Left colon (tissue), 2 donors: ENCODE data around the gene DSCAM. TPM values are rescaled to one million over a fixed set of nuclear protein-coding genes. Genes with fewer than 3 reads are reported as not detected.

ENCODE experiments used
- ATAC-seq: fragments of 200-7000 bp; cut with Tn5 transposase; one replicate; pipeline ENCODE4 v1.9.1; 2020; ENCODE audit warnings: mild to moderate bottlenecking, moderate library complexity
- DNase-seq, 2 donors: peaks; one replicate each; pipeline ENCODE4 v3.0.0-alpha.2; 2020
- intact Hi-C, 2 donors: fragments of 100-400 bp; cut with DNase I in 1 of 2; cut with micrococcal nuclease in 1 of 2; formaldehyde crosslinking; loops; one replicate each; pipeline versions ENCODE4 v1.11.2 to v1.14.0; 2022; cut with DNase I, micrococcal nuclease
- total RNA-seq, 2 donors: library from RNA; stranded (reverse); fragmentation: NEBNext Ultra II Directional; extraction: Animal tissue kit (Norgen Biotek cat#: 25700); gene quantifications; one replicate each; pipeline ENCODE4 v1.2.1, GENCODE V29; 2021
- donor health status: DM: no; HTN: no; CAD: no.
- donor health status: DM: yes; HTN: yes; CAD: no.

Gene DSCAM
- total RNA-seq, 2 donors from 2014 or later: not detected

DNA sequence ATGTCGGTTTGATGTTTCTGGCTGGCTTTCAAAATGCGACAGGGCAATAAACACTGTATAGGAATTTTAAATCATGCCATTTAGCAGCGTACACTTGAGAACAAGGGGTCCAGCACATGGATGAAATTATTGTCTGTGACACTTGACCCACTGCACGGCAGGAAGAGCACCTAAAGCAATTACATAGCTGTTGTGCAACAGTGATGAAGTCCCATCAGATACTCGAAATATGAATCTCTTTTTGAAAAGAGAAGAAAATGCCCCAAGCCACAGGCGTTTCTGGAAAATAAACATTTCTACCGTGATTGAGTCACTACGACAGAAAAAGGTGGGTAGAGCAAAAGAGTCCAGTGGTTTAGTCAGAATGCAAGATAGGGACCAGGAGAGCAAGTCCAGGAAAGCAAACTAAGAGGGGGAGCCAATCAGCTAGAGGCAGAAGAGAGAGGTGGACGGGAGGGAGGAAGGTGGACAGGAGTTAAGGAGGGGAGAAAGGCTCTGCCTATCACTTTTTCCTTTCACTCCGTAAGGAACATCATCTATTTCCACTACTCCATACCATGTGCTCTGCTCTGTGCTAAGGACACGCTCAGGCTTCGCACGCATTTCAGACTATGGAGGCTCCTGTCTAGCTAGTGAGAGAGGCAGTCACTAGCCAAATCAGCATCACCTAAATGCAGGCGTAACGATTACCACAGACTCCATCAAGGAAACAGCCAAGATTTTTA, 6.4 kb downstream of the DSCAM start:
- intact Hi-C loops: no loop called here
- no peak for ATAC-seq
- no peak for DNase-seq

DNA sequence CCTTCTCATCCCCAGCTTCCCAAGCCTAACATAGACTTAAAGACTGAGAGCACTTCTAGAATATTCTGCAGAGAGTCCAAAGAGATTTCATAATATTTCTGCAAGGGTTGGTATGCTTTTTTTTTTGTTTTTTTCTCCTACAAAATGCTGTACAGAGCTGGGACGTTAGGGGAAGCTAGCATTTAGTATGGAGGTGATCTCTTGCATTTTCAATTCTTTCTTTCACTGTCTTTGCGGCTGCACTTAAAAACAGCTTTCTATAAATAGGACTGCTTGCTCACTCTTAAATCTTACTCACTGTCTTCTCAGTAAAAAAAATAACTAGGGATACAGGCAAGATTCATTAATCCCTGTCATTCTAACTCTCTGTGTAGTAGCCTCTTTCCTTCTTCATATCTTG, 7.4 kb downstream of the DSCAM start:
- no peak for ATAC-seq
- intact Hi-C loops: no loop called here

DNA sequence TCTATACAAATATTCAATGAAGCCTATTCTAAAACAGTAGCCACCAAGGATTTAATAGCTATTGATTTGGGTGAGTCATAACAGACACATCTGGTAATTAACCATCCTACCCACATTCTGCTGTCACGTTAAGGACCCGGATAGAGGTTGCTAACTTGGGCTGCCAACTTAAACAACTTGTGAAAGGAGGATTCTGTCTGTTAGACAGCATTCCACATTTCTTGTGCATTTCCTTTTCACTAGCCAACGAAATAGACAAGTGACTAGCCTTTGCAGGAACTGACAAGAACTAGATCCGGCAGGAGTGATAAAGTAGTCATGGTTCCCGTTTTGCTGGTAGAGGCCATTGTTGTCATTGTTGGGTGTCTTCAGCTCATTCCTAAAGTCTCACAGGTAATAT, 9.5 kb downstream of the DSCAM start:
- ATAC-seq: no peak
- DNase-seq: no peak
- intact Hi-C loops: no loop called here

More for the DNA sequence above, 7.4 kb downstream of the DSCAM start:
- DNase-seq: no peak

DNA sequence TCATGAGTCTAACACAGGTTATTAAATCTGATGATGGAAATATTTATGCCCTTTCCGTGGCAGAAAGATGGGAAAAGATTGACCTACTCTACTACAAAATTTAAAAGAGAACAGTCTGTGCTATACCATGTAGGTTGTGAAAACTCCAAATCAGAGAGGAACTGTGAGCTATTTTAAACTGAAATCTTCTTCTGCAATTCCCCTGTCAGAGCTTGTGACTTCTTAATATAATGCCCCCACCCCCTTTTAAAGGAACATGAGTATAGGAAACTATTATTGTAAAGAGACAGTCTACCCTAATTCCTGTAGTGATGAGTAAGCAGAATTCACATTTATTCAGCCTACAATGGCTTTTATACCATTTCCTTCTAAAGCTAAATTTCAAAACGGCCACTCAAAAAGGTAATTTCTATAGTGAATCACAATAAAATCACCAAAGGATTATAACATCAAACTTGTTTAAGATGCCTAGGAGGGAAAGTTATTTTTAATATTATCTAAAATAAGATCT, 11.7 kb downstream of the DSCAM start:
- intact Hi-C loops: no loop called here
- DNase-seq (no peak), ATAC-seq (no peak)

DNA sequence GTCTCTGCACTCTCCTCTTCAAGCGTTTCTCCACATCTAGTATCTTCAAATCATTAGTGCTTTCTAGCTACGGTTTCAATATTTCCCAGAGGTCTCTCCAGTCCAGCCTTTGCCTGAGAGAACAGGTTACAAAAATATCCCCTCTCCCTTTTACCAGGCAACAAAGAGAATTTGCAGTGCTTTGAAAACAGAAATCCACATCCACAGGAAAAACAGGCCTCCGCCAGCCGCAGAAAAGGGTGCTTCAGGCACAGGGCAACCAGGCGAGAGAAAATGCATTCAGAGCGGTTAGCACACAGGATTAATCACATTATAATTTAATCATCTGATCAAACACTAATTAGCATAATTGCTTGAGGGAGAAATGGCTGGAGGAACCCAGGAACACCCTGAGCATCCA, 13.8 kb downstream of the DSCAM start:
- DNase-seq: no peak
- intact Hi-C loops: no loop called here
- no peak for ATAC-seq

DNA sequence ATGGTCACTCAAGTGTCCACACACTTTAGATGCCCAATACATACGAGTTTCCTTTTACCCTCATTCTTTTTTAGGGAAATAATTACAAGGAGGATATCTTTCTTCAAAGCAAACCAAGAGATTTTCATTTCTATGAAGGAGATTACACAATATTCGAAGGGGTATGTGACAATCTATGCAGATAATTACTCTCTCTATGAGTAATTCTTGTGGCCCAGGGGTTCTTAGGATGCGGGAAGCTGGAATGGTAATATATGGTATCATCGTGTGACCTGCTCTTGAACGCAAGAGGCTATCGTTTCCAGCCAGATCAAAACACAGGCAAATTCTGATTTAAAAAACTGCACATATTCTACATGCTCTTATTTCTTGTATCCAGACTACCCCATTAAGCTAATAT, 14.6 kb downstream of the DSCAM start:
- intact Hi-C loops: no loop called here
- ATAC-seq (no peak), DNase-seq (no peak)

DNA sequence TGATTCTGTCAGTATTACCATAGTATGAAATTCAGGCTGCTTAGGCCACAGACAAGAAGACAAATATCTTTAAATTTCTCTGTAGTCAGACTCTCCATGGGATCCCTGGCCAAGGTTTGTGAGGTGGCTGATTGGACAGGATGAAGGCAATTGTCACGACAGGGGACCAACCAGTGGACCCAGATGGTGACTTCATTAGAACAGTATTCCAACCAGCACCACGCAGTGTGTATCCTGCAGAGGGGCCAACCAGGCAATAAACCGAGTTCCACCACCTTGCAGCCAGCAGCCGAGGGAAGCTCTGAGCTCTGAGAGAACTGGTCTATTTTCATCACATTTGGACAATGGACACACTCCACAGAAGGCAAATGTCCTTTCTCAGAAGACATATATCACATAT, 16.1 kb downstream of the DSCAM start:
- no peak for DNase-seq
- no peak for ATAC-seq
- intact Hi-C loops: no loop called here

DNA sequence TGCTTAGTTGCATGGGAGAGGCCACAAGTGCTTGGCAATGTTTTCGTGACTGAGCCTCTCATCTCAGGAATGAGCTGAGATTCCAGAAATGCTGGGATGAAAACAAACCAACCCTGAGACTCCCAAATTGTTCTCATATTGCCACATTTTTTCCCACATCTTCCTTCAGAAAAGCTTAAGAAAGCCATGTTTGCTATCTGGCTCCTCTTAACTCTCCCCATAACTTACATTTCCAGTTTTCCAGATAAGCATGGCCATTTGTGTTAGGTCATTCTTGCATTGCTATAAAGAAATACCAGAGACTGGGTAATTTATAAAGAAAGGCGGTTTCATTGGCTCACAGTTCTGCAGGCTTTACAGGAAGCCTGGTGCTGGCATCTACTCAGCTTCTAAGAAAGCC, 17.2 kb downstream of the DSCAM start:
- ATAC-seq (no peak), DNase-seq (no peak)
- intact Hi-C loops: no loop called here

DNA sequence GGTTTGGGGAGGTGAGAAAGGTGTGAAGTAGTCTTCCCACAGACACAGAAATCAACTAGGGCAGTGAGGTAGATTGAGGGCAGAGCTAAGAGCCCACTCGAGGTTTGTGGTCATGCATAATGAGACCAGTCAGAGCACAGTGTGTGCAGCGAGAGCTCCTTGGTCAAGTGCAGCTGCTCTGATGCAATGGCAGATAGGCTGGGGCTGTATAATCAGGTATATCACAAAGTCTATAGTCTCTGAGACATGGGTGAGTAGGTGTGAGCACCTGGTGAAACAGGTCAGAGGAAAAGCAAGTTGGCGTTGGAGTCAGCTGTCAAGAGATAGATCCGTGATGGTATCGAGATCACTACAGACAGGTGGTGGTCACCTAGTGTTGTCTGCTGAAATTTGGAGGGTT, 17.6 kb downstream of the DSCAM start:
- intact Hi-C loops: no loop called here
- no peak for DNase-seq
- ATAC-seq: no peak

DNA sequence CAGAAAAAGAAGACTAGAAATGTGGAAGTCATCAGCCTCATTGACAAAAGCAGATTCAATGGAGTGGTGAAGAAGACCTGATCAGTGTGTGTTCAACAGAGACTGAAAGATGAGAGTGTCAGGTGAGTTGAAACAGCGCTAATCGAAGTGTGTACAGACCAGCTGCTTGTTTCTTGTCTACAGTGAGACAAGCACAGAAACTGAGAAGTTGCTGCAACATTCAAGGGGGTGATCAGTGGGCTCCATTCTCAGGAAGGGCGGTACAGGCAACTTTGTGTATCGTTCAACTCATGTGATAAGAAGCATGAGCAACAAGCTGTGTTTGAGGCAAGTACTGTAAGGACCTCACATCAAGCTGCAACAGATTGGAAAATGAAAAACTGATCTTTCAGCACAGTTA, 19.4 kb downstream of the DSCAM start:
- intact Hi-C loops: no loop called here
- ATAC-seq: no peak
- no peak for DNase-seq

DNA sequence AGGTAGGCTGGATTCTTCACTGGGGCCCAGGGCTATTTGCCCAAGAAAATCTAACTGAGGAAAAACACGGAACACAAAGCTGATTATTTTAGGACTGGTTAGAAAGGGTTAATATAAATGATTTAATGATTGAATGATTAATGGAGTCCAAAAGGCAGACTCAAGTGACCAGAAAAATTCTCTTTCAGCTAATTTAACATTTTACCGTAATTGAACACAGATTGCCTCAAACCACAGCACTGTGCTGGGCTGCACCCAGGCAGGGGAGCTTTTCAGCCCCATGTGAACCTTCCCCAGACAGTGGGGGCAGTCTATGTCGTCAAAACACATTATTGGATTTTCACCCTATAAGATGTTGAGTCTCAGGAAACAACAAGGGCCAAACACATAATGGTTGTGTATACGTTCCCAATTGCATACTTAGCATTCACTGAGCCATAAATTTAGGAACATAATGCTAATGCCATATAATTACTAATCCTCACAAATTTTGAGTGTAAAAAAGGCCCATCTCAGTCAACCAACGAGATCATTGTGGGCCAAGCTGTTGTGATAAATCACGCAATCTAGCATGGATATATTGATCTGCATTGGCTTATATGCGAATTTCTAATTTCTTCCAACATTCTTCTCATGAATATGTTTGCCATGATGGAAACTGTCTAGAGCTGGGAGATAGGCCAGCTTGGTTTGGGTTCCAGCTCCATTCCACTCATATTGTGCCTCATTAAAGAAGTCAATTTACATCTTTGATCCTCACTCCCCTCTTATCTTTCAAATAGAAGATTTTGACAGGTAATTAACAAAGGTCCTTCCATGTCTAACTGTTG, 27.7 kb downstream of the DSCAM start:
- intact Hi-C loops: no loop called here
- no peak for DNase-seq
- no peak for ATAC-seq

DNA sequence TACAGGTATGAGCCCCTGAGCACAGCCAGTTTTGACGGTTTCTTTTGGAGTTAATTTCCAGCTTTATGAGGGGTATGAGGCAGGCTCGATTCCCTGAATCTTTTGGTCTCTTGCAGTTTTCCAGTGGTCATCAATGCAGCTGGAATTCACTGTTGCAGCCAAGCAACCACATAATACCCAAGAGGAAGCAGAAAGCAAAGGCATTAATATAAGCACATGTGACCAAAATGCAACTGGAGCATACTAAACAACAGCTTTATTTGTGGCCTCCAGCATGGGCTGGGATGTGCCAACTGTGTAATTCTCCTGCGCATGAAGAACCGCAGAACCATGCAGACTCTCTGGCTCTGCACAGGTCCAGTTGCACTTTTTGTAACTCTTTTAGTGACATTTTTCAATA, 33.0 kb downstream of the DSCAM start:
- intact Hi-C loops: no loop called here
- no peak for ATAC-seq
- DNase-seq: no peak

DNA sequence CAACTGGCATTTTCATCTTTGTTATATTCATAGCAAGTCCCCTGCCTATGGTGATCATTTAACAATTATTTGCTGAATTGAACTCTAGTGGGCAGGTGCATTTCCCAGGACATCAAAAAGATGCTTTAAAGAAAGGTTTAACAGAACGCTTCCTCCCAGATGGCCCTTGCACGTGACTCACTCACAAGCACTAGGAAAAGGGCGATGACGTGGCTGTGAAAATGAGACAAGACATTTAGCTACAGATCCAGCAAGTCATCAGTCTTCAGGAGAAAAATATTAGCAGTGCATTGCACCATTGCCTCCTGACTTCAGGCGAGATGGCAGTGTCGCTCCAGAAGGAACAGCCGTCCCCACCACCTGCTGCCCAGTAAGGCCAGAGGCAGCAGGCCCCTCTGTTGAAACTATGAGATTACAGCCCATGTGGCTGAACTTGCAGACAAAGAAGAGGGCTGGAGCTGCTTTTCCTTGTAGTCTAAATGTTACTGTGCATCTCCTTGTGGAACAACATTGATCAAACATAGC, 37.2 kb downstream of the DSCAM start:
- ATAC-seq: no peak
- intact Hi-C loops: no loop called here
- DNase-seq: no peak

DNA sequence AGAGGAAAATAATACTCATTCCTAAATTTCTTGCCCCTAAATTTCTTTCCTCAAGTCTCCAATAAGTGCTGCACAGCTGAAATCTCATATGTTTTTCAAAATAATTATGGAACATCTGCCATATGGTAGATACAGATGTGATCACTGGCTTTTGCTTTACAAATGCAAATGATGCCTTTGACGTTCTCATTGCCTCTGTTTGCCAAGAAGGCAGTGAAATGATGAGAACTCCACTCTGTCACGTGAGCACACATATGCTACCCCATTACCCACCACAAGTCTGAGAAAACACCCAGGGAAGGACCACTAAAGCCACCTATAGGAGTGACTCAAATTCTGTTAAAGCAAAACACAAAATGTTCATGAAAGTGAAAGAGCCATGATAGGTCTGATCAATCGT, 43.9 kb downstream of the DSCAM start:
- DNase-seq (no peak), ATAC-seq (no peak)
- intact Hi-C loops: no loop called here

DNA sequence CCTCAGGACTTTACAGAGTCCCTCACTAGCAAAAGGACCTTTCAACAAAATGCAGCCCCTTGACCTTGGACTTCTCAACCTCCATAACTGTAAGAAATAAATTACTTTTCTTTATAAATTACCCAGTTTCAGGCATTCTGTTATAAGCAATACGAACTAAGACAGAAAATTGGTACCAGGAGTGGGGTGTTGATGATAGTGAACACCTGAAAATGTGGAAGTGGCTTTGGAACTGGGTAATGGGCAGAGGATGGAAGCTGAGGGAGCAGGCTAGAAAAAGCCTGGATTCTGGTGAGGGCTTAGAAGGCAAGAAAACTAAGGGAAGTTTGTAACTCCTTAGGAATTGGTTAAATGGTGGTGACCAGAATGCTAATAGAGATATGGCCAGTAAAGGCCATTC, 46.8 kb downstream of the DSCAM start:
- ATAC-seq (no peak), DNase-seq (no peak)
- intact Hi-C loops: no loop called here

DNA sequence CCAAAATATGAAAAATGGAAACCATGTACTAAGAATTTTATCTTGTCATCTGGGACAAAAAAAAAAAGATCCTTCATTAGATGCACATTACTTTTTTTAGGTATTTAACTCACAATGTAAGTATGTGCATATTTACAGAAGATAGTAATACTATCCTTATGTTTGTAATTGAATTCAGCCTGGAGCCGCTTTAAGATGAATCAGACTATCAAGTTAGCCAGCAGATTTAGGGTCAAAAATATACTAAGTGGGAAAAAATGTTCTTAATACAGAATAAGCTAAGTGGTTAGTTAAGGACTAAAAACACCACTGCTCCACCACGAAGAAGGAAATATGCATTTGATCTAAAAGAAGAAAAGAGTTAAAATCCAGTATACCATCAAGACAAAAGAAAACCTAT, 49.1 kb downstream of the DSCAM start:
- DNase-seq (no peak), ATAC-seq (no peak)
- intact Hi-C loops: no loop called here

DNA sequence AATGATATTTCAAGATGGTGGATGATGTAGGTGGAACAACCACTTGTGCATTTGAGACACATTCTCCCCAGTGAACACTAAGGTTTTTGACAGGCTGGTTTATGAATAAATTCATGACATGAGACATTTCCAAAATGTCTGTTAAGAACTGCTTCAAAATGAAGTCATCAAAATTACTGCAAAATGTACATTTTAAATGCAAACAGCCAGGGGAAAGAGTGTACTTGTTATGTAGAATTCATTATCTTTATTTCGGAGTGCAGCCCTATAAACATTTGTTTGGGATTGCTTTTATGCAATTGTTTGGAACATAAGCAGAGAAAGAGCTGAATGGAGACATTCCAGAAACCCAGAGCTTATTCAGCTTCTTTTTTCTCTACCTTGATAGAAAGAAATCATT, 49.5 kb downstream of the DSCAM start:
- DNase-seq (no peak), ATAC-seq (no peak)
- intact Hi-C loops: no loop called here

DNA sequence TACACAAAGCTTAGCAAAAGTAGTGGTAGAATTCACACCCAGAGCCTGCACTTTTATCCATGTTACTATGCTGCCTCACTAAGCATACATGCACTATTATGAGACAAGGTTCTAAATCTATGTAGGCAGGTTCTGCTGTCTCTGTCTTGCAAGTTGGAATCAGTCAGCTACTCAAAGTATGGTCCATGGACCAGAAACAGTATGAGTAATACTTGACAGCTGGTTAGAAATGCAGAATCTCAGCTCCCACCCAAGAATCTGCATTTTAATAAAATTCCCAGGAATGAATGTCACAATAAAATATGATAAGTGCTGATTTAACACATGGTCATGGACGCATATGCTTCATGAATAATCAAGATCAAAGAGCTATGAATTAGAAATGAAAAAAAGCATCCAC, 50.5 kb downstream of the DSCAM start:
- intact Hi-C loops: no loop called here
- no peak for DNase-seq
- ATAC-seq: no peak

DNA sequence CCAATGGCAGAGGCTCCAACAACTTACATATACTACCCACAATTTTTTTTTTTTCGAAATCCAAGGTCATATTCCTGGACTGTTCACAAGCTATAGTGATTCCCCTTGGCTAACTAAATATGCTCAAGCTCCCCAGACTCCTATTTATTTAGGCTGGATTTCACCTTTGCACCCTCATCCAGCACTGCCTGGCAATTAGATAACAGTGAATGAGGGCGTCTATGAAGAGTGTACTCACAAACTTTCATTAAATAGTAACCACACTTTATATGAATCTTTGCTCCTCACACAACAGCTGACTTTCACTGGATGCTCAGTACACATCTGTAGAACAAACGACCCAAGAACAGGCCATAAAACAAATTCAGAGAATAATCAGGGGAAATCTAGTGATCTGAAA, 51.6 kb downstream of the DSCAM start:
- ATAC-seq (no peak), DNase-seq (no peak)
- intact Hi-C loops: no loop called here

DNA sequence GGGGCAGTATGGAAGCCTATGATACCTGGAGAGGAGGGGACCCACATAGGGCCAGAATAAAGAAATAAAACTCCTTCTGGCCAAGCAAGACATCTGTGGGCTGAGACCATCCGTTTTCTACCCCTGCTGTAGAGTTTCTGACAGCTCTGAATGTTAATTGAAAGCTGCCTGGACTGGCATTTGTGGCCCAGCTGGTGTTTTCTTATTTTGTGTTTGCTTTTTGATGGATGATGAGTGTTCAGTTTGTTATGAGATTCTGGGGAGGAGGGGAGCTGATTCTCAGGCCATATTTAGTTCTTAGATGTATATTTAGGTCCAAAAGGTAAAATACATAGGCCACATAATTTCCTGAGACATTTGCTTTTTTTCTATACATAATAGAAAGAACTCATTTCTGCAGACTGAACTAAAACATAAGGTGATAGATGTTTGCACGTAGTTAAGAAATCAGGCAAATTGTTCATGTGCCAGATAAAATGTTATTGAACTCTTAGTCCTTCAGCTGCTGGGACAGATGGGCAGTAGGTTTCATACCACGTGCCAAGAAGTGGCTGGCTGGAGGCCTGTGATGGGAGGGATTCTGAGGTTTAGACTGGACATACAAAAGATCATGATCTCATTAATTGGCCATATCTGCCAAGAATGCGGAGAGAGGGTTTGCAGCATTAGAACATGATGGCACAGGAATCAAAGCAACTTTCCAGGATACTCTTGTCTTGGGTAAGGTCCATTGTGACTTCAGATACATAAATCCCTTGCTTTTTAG, 54.1 kb downstream of the DSCAM start:
- ATAC-seq: no peak
- DNase-seq: no peak

More for the DNA sequence above, 54.1 kb downstream of the DSCAM start:
- intact Hi-C loops: no loop called here
